Lower lobe of right lung (tissue), 2 donors: ENCODE results near the gene TMEM33. TPM values are rescaled to one million over a fixed set of nuclear protein-coding genes. Genes with fewer than 3 reads are reported as not detected.

ENCODE experiments used
- ATAC-seq, 2 donors: fragments of 200-7000 bp; cut with Tn5 transposase; one replicate each; pipeline ENCODE4 v1.9.1; 2020 to 2022; ENCODE audit warnings: mild to moderate bottlenecking in 2 of 2, moderate library complexity in 2 of 2
- DNase-seq: peaks from one replicate; pipeline ENCODE4 v3.0.0-alpha.2; 2020
- H3K27ac ChIP-seq: fragments of 200-600 bp; one replicate; pipeline ENCODE4 v1.8.0; 2022
- H3K27me3 ChIP-seq: fragments of 200-600 bp; one replicate; pipeline ENCODE4 v1.8.0; 2022; ENCODE audit warnings: low read depth
- H3K36me3 ChIP-seq: fragments of 200-600 bp; one replicate; pipeline ENCODE4 v1.8.0; 2022; ENCODE audit warnings: mild to moderate bottlenecking
- H3K4me1 ChIP-seq: fragments of 200-600 bp; one replicate; pipeline ENCODE4 v1.8.0; 2022
- H3K4me3 ChIP-seq: fragments of 200-600 bp; one replicate; pipeline ENCODE4 v1.8.0; 2022; ENCODE audit warnings: mild to moderate bottlenecking
- H3K9me3 ChIP-seq: fragments of 200-600 bp; one replicate; pipeline ENCODE4 v1.8.0; 2022
- intact Hi-C: fragments of 100-400 bp; cut with DNase I; formaldehyde crosslinking; loops from one replicate; pipeline ENCODE4 v1.11.0; 2022
- total RNA-seq: library from RNA; stranded (reverse); fragmentation: NEBNext Ultra II Directional; extraction: Animal tissue kit (Norgen Biotek cat#: 25700); gene quantifications from one replicate; pipeline ENCODE4 v1.2.1, GENCODE V29; 2021
- TF ChIP-seq, protein P1 (sequence below): fragments of 200-600 bp; IDR thresholded peaks from one replicate; pipeline ENCODE4 v1.8.0; 2022; ENCODE audit warnings: antibody characterized with exemption, mild to moderate bottlenecking
- donor health status: DM: no; HTN: yes; CAD: no; lungs with severe emphysema.

Gene TMEM33
- total RNA-seq, 1 donor from 2014 or later = 73.9 TPM

DNA sequence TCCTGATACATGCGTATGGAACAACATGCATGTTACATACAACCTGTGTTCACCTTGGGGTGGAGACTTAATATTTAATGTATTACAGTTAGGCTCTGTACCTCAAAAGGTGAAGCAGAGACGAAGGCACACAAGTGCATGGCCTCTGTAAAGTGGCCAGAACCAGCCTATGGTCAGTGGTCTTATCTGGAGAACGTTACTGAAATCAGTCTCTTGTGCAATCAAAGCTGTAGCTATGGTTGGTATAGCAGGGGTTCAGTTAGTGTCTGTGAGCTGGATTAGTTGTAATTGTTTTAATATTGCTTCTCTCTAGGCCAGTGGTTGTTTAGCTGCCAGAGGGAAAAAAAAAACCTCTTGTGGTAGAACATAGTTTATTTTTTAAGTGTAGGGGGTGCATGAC is 2.2 kb upstream of the TMEM33 start:
- intact Hi-C loops = no loop called here
- no peaks in the 10 kb centered on the region for H3K27me3 ChIP-seq
- H3K9me3 ChIP-seq = no peaks in the 10 kb centered on the region
- TF ChIP-seq, protein P1, sequence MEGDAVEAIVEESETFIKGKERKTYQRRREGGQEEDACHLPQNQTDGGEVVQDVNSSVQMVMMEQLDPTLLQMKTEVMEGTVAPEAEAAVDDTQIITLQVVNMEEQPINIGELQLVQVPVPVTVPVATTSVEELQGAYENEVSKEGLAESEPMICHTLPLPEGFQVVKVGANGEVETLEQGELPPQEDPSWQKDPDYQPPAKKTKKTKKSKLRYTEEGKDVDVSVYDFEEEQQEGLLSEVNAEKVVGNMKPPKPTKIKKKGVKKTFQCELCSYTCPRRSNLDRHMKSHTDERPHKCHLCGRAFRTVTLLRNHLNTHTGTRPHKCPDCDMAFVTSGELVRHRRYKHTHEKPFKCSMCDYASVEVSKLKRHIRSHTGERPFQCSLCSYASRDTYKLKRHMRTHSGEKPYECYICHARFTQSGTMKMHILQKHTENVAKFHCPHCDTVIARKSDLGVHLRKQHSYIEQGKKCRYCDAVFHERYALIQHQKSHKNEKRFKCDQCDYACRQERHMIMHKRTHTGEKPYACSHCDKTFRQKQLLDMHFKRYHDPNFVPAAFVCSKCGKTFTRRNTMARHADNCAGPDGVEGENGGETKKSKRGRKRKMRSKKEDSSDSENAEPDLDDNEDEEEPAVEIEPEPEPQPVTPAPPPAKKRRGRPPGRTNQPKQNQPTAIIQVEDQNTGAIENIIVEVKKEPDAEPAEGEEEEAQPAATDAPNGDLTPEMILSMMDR = no peak
- DNase-seq = no peak
- no peak for ATAC-seq
- no peak overlapping the region for H3K27ac ChIP-seq
- H3K36me3 ChIP-seq = peaks cover 6% of the 10 kb centered on the region
- H3K4me3 ChIP-seq = no peak overlapping the region
- H3K4me1 ChIP-seq = peaks cover 25% of the 10 kb centered on the region

DNA sequence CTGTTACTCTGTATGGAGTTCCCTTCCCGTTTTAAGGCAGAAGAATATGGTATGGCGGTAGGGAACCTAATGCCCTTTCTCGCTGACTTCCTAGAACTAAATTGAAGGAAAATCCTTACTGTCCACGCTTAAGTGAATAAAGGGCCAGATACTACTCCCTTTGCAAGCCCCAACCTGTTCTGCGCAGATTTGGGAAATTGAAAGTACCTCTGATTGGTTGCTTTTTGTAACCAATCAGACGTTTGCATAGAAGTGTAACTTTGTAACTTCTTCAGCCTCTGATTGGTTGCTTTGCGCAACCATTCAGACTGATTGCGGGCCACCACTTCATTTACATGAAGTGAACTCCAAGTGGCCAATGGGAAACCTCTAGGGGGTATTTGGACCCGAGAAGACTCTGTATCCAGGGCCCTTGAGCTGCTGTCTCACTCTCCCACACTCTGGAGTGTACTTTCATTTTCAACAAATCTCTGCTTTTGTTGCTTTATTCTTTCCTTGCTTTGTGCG is 1.2 kb upstream of the TMEM33 start:
- peak; percentile 63 for DNase-seq
- no peaks in the 10 kb centered on the region for H3K27me3 ChIP-seq
- H3K4me3 ChIP-seq = peak overlapping the region; percentile 89

DNA sequence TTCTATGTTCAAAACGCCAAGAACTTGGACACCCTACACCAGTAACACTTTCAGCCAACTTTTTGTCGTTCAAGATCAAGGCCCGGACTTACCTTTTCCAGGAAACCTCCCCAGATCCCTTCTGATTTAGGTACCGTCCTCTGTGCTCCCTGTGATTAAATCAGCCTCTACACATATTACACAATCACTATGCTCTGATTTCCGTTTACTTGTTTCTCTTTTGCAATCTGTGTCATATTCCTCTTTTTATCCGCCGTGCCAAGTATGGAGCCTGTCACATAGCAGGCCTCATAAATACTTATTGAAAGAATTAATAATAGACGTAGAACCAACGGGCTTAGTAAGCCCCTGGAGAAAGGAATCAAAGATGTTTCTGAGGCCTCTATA is 722 bp upstream of the TMEM33 start:
- H3K36me3 ChIP-seq = peaks cover 15% of the 10 kb centered on the region
- no peak for DNase-seq
- H3K4me1 ChIP-seq = peaks cover 35% of the 10 kb centered on the region
- intact Hi-C loops = no loop called here
- peak; percentile 45 to 49 for ATAC-seq
- TF ChIP-seq, protein P1 = no peak
- H3K27ac ChIP-seq = peak overlapping the region; percentile 88
- H3K4me3 ChIP-seq = peak overlapping the region; percentile 89
- H3K9me3 ChIP-seq = no peaks in the 10 kb centered on the region
- no peaks in the 10 kb centered on the region for H3K27me3 ChIP-seq

More for the DNA sequence above, 1.2 kb upstream of the TMEM33 start:
- peaks cover 10% of the 10 kb centered on the region for H3K36me3 ChIP-seq
- no peaks in the 10 kb centered on the region for H3K9me3 ChIP-seq
- H3K4me1 ChIP-seq = peaks cover 35% of the 10 kb centered on the region
- ATAC-seq = peak; percentile 21 to 40
- H3K27ac ChIP-seq = peak overlapping the region; percentile 88
- TF ChIP-seq, protein P1 = no peak
- intact Hi-C loops = no loop called here

DNA sequence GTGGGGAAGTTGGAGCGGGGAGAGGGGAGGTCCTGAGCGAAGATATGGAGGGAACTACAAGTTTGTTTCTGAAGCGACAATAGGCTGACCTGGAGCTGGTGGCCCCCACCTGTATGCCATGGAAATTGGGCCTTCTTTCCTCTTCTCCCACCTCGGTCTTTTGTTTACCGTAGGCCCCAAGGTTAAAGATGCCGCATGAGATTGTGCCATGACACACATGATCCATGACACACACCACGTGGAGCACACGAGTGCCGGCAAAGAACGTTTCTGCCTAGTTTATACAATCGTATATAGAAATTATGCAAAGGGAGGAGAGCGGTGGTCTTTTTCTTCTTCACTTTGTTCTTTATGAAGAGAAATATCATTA is 408 bp downstream of the TMEM33 start:
- Histone ChIP-seq H3K9me3 (no peaks in the 10 kb centered on the region), H3K27ac (peak overlapping the region; percentile 88), H3K4me3 (peak overlapping the region; percentile 89), H3K27me3 (no peaks in the 10 kb centered on the region), H3K36me3 (peaks cover 26% of the 10 kb centered on the region), H3K4me1 (peaks cover 35% of the 10 kb centered on the region)
- intact Hi-C loops = no loop called here
- ATAC-seq (peak; percentile 30 to 33), DNase-seq (no peak)
- TF ChIP-seq, protein P1 = no peak

DNA sequence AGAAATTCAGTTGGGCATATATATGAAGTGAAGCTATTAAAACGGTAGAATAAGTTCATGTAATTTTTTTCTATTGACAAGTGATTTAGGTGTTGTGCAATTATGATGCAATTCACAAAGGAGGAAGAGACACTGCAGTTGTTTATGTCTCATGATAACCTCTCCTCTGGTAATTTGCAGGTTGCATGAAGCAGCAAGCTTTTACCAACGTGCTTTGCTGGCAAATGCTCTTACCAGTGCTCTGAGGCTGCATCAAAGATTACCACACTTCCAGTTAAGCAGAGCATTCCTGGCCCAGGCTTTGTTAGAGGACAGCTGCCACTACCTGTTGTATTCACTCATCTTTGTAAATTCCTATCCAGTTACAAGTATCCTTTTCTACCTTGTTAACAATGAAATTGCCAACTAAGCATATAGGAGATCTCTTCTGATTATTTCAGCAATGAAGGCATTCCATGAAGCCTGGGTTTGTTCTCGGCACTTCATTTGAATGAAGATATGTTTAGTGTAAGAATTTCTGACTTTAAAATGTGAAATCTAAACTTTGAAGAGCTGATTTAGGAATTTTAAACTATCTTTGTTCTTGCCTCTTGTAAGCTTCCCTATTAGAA is 3.9 kb downstream of the TMEM33 start:
- intact Hi-C loops = no loop called here
- Histone ChIP-seq H3K36me3 (peaks cover 49% of the 10 kb centered on the region), H3K4me3 (no peak overlapping the region), H3K4me1 (peaks cover 35% of the 10 kb centered on the region), H3K9me3 (no peaks in the 10 kb centered on the region), H3K27me3 (no peaks in the 10 kb centered on the region), H3K27ac (no peak overlapping the region)
- ATAC-seq (no peak), DNase-seq (no peak)
- TF ChIP-seq, protein P1 = no peak
